IPS-NIHi11 (cell line): ENCODE results near the gene SLC16A8.
A peak's percentile ranks its signal among the peaks of the same experiment; 100 is the strongest.

Experiments
- DNase-seq: peaks from one replicate; pipeline ENCODE4 v3.0.0; 2012; ENCODE audit warnings: mixed read lengths, low spot score

The SLC16A8 gene

GRCh38 chr22:38111925-38112355 lies 28.0 kb upstream of the SLC16A8 start:
- DNase-seq: no peak

GRCh38 chr22:38110863-38111852 lies 27.2 kb upstream of the SLC16A8 start:
- peak; percentile 70 for DNase-seq

GRCh38 chr22:38110008-38110862 lies 26.3 kb upstream of the SLC16A8 start, which contains the start of gene BAIAP2L2:
TSS of gene BAIAP2L2 (minus strand) at chr22:38110684. CDS start at chr22:38110525, 159 bp downstream.
- no peak for DNase-seq

GRCh38 chr22:38109371-38110001 lies 25.5 kb upstream of the SLC16A8 start:
- DNase-seq: peak; percentile 26

- DNase-seq: peak; percentile 10
Measured at GRCh38 chr22:38108561-38109319, 24.8 kb upstream of the SLC16A8 start.

GRCh38 chr22:38107692-38108515 lies 23.9 kb upstream of the SLC16A8 start:
- no peak for DNase-seq

- DNase-seq: no peak
Measured at GRCh38 chr22:38106814-38107578, 23.0 kb upstream of the SLC16A8 start.

GRCh38 chr22:38104084-38104483 lies 20.1 kb upstream of the SLC16A8 start:
- peak; percentile 67 for DNase-seq

- no peak for DNase-seq
Measured at GRCh38 chr22:38103641-38104040, 19.7 kb upstream of the SLC16A8 start.

- no peak for DNase-seq
Measured at GRCh38 chr22:38098410-38099249, 14.6 kb upstream of the SLC16A8 start.

- DNase-seq: peak; percentile 91
Measured at GRCh38 chr22:38097557-38098409, 13.8 kb upstream of the SLC16A8 start.

GRCh38 chr22:38097058-38097457 lies 13.1 kb upstream of the SLC16A8 start:
- no peak for DNase-seq

- DNase-seq: no peak
Measured at GRCh38 chr22:38089474-38089851, 5.5 kb upstream of the SLC16A8 start.

GRCh38 chr22:38088629-38089473 lies 4.9 kb upstream of the SLC16A8 start:
- DNase-seq: peak; percentile 74

GRCh38 chr22:38087855-38088254 lies 3.9 kb upstream of the SLC16A8 start:
- no peak for DNase-seq

- no peak for DNase-seq
Measured at GRCh38 chr22:38086942-38087341, 3.0 kb upstream of the SLC16A8 start.
